Neural progenitor cell (in vitro differentiated cells): ENCODE measurements around the gene SPHK1. TPM values are rescaled to one million over a fixed set of nuclear protein-coding genes. Genes with fewer than 3 reads are reported as not detected.

Experiments
- DNase-seq: peaks from one replicate; pipeline ENCODE4 v3.0.0-alpha.2; 2016; ENCODE audit warnings: low spot score
- H2AFZ ChIP-seq: fragments of 200-600 bp; sonication (generic); replicated peaks from 2 replicates; pipeline ENCODE4 v1.6.1; 2016; ENCODE audit warnings: antibody characterized with exemption
- H3F3A ChIP-seq: fragments of 200-600 bp; sonication (generic); 2 replicates; pipeline ENCODE4 v1.6.1; 2016; ENCODE audit warnings: antibody characterized with exemption, low read depth
- H3K27ac ChIP-seq: fragments of 200-600 bp; sonication (generic); 2 replicates; pipeline ENCODE4 v1.5.1; 2016; ENCODE audit warnings: mild to moderate bottlenecking
- H3K27me3 ChIP-seq: fragments of 200-600 bp; sonication (generic); 2 replicates; pipeline ENCODE4 v1.6.1; 2016; ENCODE audit warnings: mild to moderate bottlenecking, moderate library complexity
- H3K36me3 ChIP-seq: fragments of 200-600 bp; sonication (generic); 2 replicates; pipeline ENCODE4 v1.5.1; 2016
- H3K4me1 ChIP-seq: fragments of 200-600 bp; sonication (generic); 2 replicates; pipeline ENCODE4 v1.6.1; 2016; ENCODE audit warnings: mixed run types
- H3K4me2 ChIP-seq: fragments of 200-600 bp; sonication (generic); 2 replicates; pipeline ENCODE4 v1.6.1; 2016
- H3K4me3 ChIP-seq: fragments of 200-600 bp; sonication (generic); 2 replicates; pipeline ENCODE4 v1.5.1; 2016
- H3K79me2 ChIP-seq: fragments of 200-600 bp; sonication (generic); 2 replicates; pipeline ENCODE4 v1.6.1; 2016; ENCODE audit warnings: low read depth
- H3K9ac ChIP-seq: fragments of 200-600 bp; sonication (generic); 2 replicates; pipeline ENCODE4 v1.6.1; 2016
- H3K9me3 ChIP-seq: fragments of 200-600 bp; sonication (generic); 2 replicates; pipeline ENCODE4 v1.5.1; 2016; ENCODE audit warnings: low read depth
- H4K20me1 ChIP-seq: fragments of 200-600 bp; sonication (generic); 2 replicates; pipeline ENCODE4 v1.6.1; 2016; ENCODE audit warnings: low read depth
- H3K27ac Mint-ChIP-seq: 3 replicates; pipeline ENCODE4 v1.8.0; 2021; ENCODE audit warnings: mixed read lengths
- H3K27me3 Mint-ChIP-seq: 2 replicates; pipeline ENCODE4 v1.8.0; 2022; ENCODE audit warnings: low read depth, mild to moderate bottlenecking, inconsistent platforms, moderate library complexity, mixed read lengths; ENCODE audit not compliant: insufficient read depth
- H3K36me3 Mint-ChIP-seq: 3 replicates; pipeline ENCODE4 v1.8.0; 2021; ENCODE audit warnings: mixed read lengths
- H3K4me1 Mint-ChIP-seq: 3 replicates; pipeline ENCODE4 v1.8.0; 2021; ENCODE audit warnings: mixed read lengths
- H3K4me3 Mint-ChIP-seq: 3 replicates; pipeline ENCODE4 v1.8.0; 2021; ENCODE audit warnings: mild to moderate bottlenecking, moderate library complexity, mixed read lengths
- H3K9me3 Mint-ChIP-seq: 3 replicates; pipeline ENCODE4 v1.8.0; 2020; ENCODE audit warnings: mixed read lengths
- CTCF ChIP-seq: fragments of 200-600 bp; sonication (generic); IDR thresholded peaks from 2 replicates; pipeline ENCODE4 v1.5.1; 2017; ENCODE audit warnings: antibody characterized with exemption, mild to moderate bottlenecking
- EZH2 ChIP-seq: fragments of 200-600 bp; sonication (generic); IDR thresholded peaks from 2 replicates; pipeline ENCODE4 v1.6.1; 2017; ENCODE audit warnings: antibody characterized with exemption, mild to moderate bottlenecking, moderate library complexity
- EZH2phosphoT487 ChIP-seq: fragments of 200-600 bp; sonication (generic); IDR thresholded peaks from 2 replicates; pipeline ENCODE4 v1.6.1; 2017; ENCODE audit warnings: antibody characterized with exemption
- total RNA-seq: library from RNA; depleted of rRNA; stranded (reverse); fragments of >200 nt; gene quantifications from 2 replicates; pipeline ENCODE4 v1.2.3, GENCODE V29; 2015; ENCODE audit warnings: low replicate concordance

SPHK1 gene
- total RNA-seq, 1 donor from 2014 or later = 1.3 TPM

DNA sequence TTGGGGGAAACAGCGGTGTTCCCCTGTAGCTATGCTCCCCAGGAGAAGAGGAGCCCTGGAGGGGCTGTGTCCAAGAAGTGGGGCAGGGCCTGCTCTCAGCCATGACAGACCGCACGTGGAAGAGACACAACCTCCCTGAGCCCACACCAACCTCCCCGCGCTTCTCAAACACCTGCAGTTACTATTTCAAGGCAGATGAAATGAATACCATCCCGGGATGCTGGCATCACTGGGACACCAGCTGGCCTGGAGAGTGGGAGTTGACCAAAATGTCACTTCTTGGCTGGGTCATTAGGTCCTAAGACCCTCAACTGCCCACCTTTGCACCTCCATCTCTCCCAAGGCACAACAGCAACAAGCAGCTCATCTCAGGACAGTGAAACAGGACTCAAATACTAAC, 32.0 kb downstream of the SPHK1 start:
- no peak for DNase-seq
- Mint-ChIP-seq H3K27ac (no peak overlapping the region), H3K4me3 (no peak overlapping the region), H3K4me1 (peaks cover 28% of the 10 kb centered on the region), H3K27me3 (peaks cover 5% of the 10 kb centered on the region), H3K36me3 (peaks cover 17% of the 10 kb centered on the region), H3K9me3 (no peaks in the 10 kb centered on the region)
- no peaks in the 10 kb centered on the region for H3K9me3 ChIP-seq
- no peak overlapping the region for H3K4me2 ChIP-seq
- no peaks in the 10 kb centered on the region for H3K36me3 ChIP-seq
- H3K27ac ChIP-seq = no peak overlapping the region
- H4K20me1 ChIP-seq = peaks cover 72% of the 10 kb centered on the region
- H2AFZ ChIP-seq = no peak overlapping the region
- no peak overlapping the region for H3K9ac ChIP-seq
- peaks cover 75% of the 10 kb centered on the region for H3K79me2 ChIP-seq
- TF ChIP-seq CTCF (no peak), EZH2 (no peak), EZH2phosphoT487 (no peak)
- no peaks in the 10 kb centered on the region for H3K27me3 ChIP-seq
- H3K4me3 ChIP-seq = no peak overlapping the region
- peaks cover 8% of the 10 kb centered on the region for H3K4me1 ChIP-seq
- no peaks in the 10 kb centered on the region for H3F3A ChIP-seq

DNA sequence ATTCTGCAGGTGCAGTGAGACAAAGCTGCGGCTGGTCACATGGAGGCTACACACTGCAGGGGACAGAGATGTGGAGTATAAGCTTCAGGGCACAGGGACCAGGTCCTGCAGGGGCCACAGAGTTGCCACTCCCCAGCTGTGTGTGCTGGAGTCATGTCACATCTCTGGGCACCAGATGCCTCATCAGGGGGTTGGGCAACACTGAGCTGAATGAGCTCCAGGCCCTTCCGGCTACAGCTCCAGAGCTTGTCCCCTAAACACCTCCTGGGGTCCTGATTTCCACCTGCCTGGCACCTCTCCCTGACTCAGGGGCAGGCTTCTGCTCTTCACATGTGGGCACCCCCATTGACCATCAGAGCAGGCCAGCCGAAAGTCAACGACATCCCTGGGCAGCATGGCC, 32.5 kb downstream of the SPHK1 start:
- Histone ChIP-seq H3K36me3 (no peaks in the 10 kb centered on the region), H3K4me2 (no peak overlapping the region), H3K9me3 (no peaks in the 10 kb centered on the region), H3F3A (no peaks in the 10 kb centered on the region), H4K20me1 (peaks cover 73% of the 10 kb centered on the region), H2AFZ (no peak overlapping the region), H3K9ac (no peak overlapping the region), H3K79me2 (peaks cover 78% of the 10 kb centered on the region), H3K27ac (no peak overlapping the region), H3K4me3 (no peak overlapping the region), H3K27me3 (no peaks in the 10 kb centered on the region), H3K4me1 (peaks cover 8% of the 10 kb centered on the region)
- Mint-ChIP-seq H3K36me3 (peaks cover 20% of the 10 kb centered on the region), H3K9me3 (no peaks in the 10 kb centered on the region), H3K27ac (no peak overlapping the region), H3K4me1 (peaks cover 28% of the 10 kb centered on the region), H3K27me3 (peaks cover 5% of the 10 kb centered on the region), H3K4me3 (no peak overlapping the region)
- no peak for DNase-seq
- TF ChIP-seq CTCF (no peak), EZH2 (no peak), EZH2phosphoT487 (no peak)

DNA sequence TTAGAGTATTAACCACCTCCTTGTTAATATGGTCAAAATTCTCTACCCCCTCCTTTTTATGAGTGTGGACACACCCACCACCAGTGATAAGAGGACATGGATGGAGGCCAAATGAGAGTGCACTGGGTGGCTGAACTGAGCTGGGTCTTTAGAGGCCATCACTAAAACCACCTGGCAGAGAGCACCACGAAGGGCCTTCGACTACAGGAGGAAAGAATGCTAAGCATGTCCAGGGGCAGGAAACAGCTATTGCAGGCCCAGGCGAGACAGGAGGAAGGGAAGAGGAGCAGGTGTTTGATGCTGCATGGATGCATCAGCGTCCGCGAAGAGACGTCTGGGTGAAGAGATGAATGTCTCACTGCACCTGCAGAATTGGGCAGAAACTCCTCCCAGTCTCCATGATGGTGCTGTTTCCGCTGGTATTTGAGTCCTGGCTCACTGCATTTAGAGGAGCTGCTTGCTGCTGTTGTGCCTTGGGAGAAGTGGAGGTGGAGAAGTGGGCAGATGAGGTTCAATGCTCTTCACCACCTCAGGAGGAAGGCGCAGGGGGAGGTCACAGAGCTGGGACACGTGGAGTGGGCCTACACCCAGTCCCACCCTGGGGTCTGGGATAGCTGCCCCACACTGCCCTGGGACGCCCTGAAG, 33.2 kb downstream of the SPHK1 start:
- H4K20me1 ChIP-seq = peaks cover 76% of the 10 kb centered on the region
- peaks cover 8% of the 10 kb centered on the region for H3K4me1 ChIP-seq

More for the DNA sequence above, 33.2 kb downstream of the SPHK1 start:
- no peak overlapping the region for H3K4me2 ChIP-seq
- Mint-ChIP-seq H3K36me3 (peaks cover 26% of the 10 kb centered on the region), H3K27me3 (peaks cover 9% of the 10 kb centered on the region), H3K9me3 (peaks cover under 1% of the 10 kb centered on the region), H3K27ac (no peak overlapping the region), H3K4me1 (peaks cover 28% of the 10 kb centered on the region), H3K4me3 (no peak overlapping the region)
- H3K9me3 ChIP-seq = no peaks in the 10 kb centered on the region
- peaks cover 70% of the 10 kb centered on the region for H3K79me2 ChIP-seq
- no peak overlapping the region for H2AFZ ChIP-seq
- H3K4me3 ChIP-seq = no peak overlapping the region
- no peak for DNase-seq
- H3K27me3 ChIP-seq = no peaks in the 10 kb centered on the region
- H3F3A ChIP-seq = no peaks in the 10 kb centered on the region
- H3K36me3 ChIP-seq = no peaks in the 10 kb centered on the region
- no peak overlapping the region for H3K9ac ChIP-seq
- no peak overlapping the region for H3K27ac ChIP-seq
- TF ChIP-seq CTCF = no peak
- no peak for TF ChIP-seq EZH2phosphoT487
- no peak for TF ChIP-seq EZH2
